Tibial nerve (tissue), 4 donors: ENCODE results near the gene C18orf63. TPM values are rescaled to one million over a fixed set of nuclear protein-coding genes. Genes with fewer than 3 reads are reported as not detected.

Source experiments
- DNase-seq, 2 donors: peaks; one replicate each; pipeline ENCODE4 v3.0.0-alpha.2; 2019; ENCODE audit warnings: low spot score in 2 of 2
- H3K27ac ChIP-seq, 4 donors: fragments of 200-600 bp; sonication (generic) in 3 of 4; one replicate each; pipeline ENCODE4 v1.5.1; 2017 to 2019; ENCODE audit warnings: mild to moderate bottlenecking in 1 of 4
- H3K27me3 ChIP-seq, 2 donors: fragments of 200-600 bp; sonication (generic) in 1 of 2; one replicate each; pipeline versions ENCODE4 v1.5.1 to v1.6.0; 2017 to 2019
- H3K36me3 ChIP-seq, 3 donors: fragments of 200-600 bp; sonication (generic); one replicate each; pipeline ENCODE4 v1.5.1; 2018 to 2019
- H3K4me1 ChIP-seq, 4 donors: fragments of 200-600 bp; sonication (generic) in 3 of 4; one replicate each; pipeline ENCODE4 v1.5.1; 2017 to 2019
- H3K4me3 ChIP-seq, 4 donors: fragments of 200-600 bp; sonication (generic) in 3 of 4; one replicate each; pipeline ENCODE4 v1.5.1; 2017 to 2019; ENCODE audit warnings: mild to moderate bottlenecking in 1 of 4, moderate library complexity in 1 of 4
- H3K9me3 ChIP-seq, 4 donors: fragments of 200-600 bp; sonication (generic) in 3 of 4; one replicate each; pipeline ENCODE4 v1.5.1; 2017 to 2019
- EP300 ChIP-seq, 2 donors: sonication (generic); formaldehyde crosslinking; IDR thresholded peaks; one replicate each; pipeline ENCODE4 v1.6.1; 2017; ENCODE audit warnings: antibody characterized with exemption in 2 of 2, mild to moderate bottlenecking in 1 of 2
- POLR2A ChIP-seq, 2 donors: fragments of 450-650 bp; IDR thresholded peaks; one replicate each; pipeline ENCODE4 v1.6.1; 2017; ENCODE audit warnings: antibody characterized with exemption in 2 of 2, mild to moderate bottlenecking in 2 of 2, moderate library complexity in 2 of 2
- WGBS, 2 donors: methylation state at CpG; one replicate each; pipeline ENCODE4 v1.1.5; 2018; 5-methylcytosine and 5-hydroxymethylcytosine counted together
- total RNA-seq, 4 donors: library from RNA; depleted of rRNA; stranded (reverse); fragments of >200 nt; gene quantifications; one replicate each; pipeline ENCODE4 v1.1.0, GENCODE V29; 2016
- TF ChIP-seq, protein P1 (sequence below), 5 experiments: fragments of 200-600 bp in 3 of 5; fragments of 450-650 bp in 2 of 5; sonication (generic) in 3 of 5; IDR thresholded peaks; one replicate each; pipeline ENCODE4 v1.5.1; 2016 to 2019; ENCODE audit warnings: antibody characterized with exemption in 5 of 5, mild to moderate bottlenecking in 3 of 5, moderate library complexity in 2 of 5

C18orf63 gene
- total RNA-seq, 4 donors from 2014 or later, result not detected

DNA sequence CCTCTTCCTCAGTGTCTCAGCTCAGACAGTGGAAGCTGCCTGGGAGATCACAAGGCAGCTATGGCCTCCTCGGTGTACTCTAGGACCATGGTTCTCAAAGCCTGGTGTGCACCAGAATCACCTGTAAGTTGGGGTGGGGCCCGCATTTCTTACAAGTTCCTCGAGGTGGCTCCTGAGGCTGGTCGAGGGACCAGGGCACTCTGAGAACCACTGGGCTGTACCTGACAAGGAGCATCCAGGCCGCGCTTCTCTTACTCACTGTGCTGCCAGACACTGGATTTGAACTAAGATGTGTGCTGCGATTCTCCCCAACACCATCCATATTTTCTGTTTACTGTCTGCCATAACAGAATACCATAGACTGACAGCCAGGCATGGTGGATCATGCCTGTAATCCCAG, 81.9 kb downstream of the C18orf63 start:
- H3K9me3 ChIP-seq, result no peaks in the 10 kb centered on the region
- WGBS, 2 donors, result 92 to 96% methylated on average over 7 of the region's 7 CpGs

DNA sequence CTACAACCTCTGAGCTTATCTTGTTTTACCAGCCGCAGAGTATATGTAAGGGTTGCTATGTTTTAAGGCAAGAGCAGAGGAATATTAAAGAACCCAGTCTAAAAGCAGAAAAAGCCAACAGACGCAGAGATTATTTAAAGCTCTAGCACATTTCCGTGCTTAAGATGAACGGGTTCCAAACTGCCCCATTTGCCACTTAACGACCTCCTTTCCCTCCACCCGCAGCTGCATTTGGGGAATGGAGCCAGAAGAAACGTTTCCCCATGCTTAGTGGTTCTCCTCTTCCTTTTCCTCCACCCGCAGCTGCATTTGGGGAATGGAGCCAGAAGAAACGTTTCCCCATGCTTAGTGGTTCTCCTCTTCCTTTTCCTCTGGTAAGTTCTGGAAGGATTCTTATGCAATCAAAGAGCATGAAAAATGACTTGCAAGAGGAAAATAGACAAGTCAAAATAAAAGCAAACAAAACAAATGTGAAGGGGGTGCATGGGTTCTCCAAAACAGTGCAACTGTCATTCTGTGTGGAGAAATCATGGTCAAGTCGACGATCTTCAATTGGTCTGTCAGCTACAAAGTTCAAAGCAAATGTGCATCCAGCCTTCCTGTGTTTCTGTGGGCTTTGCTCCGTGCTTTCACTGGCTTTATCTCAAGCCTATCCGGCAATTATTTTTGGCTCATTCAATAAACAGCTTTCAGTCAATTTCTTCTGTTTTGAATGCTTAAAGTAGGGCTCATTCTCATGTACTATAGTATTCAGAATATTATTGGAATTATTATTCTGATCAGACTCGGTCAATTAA, 83.7 kb downstream of the C18orf63 start:
- DNase-seq, result peak in 1 of 2 donors; percentile 30
- Histone ChIP-seq H3K9me3 (no peaks in the 10 kb centered on the region), H3K4me3 (no peak overlapping the region), H3K27ac (no peak overlapping the region), H3K4me1 (peaks cover 0 to 29% (median 9%) of the 10 kb centered on the region in 4 donors), H3K27me3 (no peaks in the 10 kb centered on the region), H3K36me3 (no peaks in the 10 kb centered on the region)
- TF ChIP-seq, protein P1, sequence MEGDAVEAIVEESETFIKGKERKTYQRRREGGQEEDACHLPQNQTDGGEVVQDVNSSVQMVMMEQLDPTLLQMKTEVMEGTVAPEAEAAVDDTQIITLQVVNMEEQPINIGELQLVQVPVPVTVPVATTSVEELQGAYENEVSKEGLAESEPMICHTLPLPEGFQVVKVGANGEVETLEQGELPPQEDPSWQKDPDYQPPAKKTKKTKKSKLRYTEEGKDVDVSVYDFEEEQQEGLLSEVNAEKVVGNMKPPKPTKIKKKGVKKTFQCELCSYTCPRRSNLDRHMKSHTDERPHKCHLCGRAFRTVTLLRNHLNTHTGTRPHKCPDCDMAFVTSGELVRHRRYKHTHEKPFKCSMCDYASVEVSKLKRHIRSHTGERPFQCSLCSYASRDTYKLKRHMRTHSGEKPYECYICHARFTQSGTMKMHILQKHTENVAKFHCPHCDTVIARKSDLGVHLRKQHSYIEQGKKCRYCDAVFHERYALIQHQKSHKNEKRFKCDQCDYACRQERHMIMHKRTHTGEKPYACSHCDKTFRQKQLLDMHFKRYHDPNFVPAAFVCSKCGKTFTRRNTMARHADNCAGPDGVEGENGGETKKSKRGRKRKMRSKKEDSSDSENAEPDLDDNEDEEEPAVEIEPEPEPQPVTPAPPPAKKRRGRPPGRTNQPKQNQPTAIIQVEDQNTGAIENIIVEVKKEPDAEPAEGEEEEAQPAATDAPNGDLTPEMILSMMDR (IDR thresholded peaks at IDR 0.05), result no peak
- TF ChIP-seq EP300 (IDR thresholded peaks at IDR 0.05), result peak; percentile 31 to 59
- WGBS, 2 donors, result 40 to 45% methylated on average over 14 of the region's 14 CpGs

More for the DNA sequence above, 81.9 kb downstream of the C18orf63 start:
- no peak overlapping the region for H3K4me3 ChIP-seq
- no peaks in the 10 kb centered on the region for H3K36me3 ChIP-seq
- H3K4me1 ChIP-seq, result peaks cover 0 to 29% (median 9%) of the 10 kb centered on the region in 4 donors
- DNase-seq, result no peak
- no peak overlapping the region for H3K27ac ChIP-seq
- TF ChIP-seq POLR2A (IDR thresholded peaks at IDR 0.05) (no peak), EP300 (IDR thresholded peaks at IDR 0.05) (no peak)
- TF ChIP-seq, protein P1 (IDR thresholded peaks at IDR 0.05), result no peak
- no peaks in the 10 kb centered on the region for H3K27me3 ChIP-seq

DNA sequence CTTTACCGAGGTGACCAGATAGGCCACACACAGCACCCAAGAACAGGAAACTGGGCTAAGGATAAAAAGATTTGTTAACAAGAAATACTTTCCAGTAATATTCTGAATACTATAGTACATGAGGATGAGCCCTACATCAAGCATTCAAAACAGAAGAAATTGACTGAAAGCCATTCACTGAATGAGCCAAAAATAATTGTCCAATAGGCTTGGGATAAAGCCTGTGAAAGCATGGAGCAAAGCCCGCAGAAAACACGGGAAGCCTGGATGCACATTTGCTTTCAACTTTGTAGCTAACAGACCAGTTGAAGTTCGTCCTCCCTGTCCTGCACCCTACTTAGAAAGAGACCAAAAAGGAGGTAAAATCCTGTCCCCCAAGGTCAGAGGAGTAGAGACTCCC, 85.2 kb downstream of the C18orf63 start:
- WGBS, 2 donors, result 56 to 67% methylated on average over 4 of the region's 4 CpGs
- Histone ChIP-seq H3K27ac (no peak overlapping the region), H3K4me1 (peaks cover 0 to 28% (median 8%) of the 10 kb centered on the region in 4 donors), H3K36me3 (no peaks in the 10 kb centered on the region), H3K27me3 (no peaks in the 10 kb centered on the region), H3K9me3 (no peaks in the 10 kb centered on the region), H3K4me3 (no peak overlapping the region)
- no peak for DNase-seq
- TF ChIP-seq EP300 (IDR thresholded peaks at IDR 0.05) (no peak), POLR2A (IDR thresholded peaks at IDR 0.05) (no peak)
- TF ChIP-seq, protein P1 (IDR thresholded peaks at IDR 0.05), result no peak

DNA sequence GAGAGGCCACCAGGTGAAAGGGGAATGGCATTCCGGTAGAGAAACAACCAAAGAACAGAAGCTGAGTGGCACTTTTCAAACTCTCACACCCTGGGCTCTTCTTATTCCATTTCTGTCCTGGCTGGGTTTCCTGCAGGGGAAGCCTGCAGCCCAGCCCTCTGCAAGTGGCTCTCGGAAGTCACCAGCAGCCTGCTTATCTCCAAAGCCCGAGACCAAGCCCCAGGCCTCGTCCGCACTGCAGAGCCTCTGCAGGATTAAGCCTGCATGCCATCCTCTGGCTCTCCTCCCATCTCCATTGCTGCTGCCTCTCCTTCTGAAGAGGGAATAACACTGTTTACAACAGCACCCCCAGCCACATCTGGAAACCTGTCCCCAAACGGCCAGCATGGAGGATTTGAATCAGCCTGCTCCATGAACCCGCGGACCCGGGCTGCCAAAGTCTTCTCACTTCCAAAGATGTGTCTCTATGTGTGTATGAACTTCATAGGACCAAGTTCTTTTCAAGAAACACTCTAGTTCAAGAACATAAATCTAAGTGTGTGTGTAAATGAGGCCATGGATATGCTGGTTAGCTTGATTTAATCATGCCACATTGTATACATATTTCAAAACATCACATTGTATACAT, 87.3 kb downstream of the C18orf63 start:
- Histone ChIP-seq H3K4me1 (peaks cover 0 to 19% (median 3%) of the 10 kb centered on the region in 4 donors), H3K4me3 (no peak overlapping the region), H3K27ac (no peak overlapping the region), H3K27me3 (no peaks in the 10 kb centered on the region), H3K36me3 (no peaks in the 10 kb centered on the region), H3K9me3 (no peaks in the 10 kb centered on the region)
- DNase-seq, result no peak
- WGBS, 2 donors, result 86 to 94% methylated on average over 9 of the region's 9 CpGs
- no peak for TF ChIP-seq EP300 (IDR thresholded peaks at IDR 0.05)
- TF ChIP-seq POLR2A (IDR thresholded peaks at IDR 0.05), result no peak
- TF ChIP-seq, protein P1 (IDR thresholded peaks at IDR 0.05), result no peak

DNA sequence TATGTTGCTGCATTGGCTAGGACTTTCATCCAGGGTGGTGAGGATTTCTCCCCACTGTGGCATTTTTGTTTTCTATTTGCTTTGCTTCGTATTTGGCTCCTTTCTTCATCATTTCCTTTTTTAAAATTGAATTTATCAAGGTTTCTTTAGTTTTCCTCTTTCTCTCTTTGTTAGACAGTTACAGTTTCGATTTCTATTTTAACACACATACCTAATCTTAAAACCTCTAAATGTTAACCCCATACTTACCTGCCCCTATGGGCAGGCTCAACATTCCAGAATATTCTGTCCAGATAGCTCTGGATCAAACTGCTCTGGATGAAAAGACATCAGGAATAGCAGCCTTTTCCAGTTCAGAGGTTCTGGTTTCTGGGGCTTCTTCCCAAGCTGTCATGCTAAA, 92.2 kb downstream of the C18orf63 start:
- no peaks in the 10 kb centered on the region for H3K27me3 ChIP-seq
- peaks cover 0 to 4% (median 0%) of the 10 kb centered on the region in 4 donors for H3K4me1 ChIP-seq
- TF ChIP-seq POLR2A (IDR thresholded peaks at IDR 0.05) (no peak), EP300 (IDR thresholded peaks at IDR 0.05) (no peak)
- TF ChIP-seq, protein P1 (IDR thresholded peaks at IDR 0.05), result no peak
- H3K36me3 ChIP-seq, result no peaks in the 10 kb centered on the region
- DNase-seq, result no peak
- H3K4me3 ChIP-seq, result no peak overlapping the region
- no peaks in the 10 kb centered on the region for H3K9me3 ChIP-seq
- WGBS, 2 donors, result 39 to 46% methylated on average over 2 of the region's 2 CpGs
- H3K27ac ChIP-seq, result no peak overlapping the region
